Activated T-cell treated with anti-CD3 and anti-CD28 coated beads for 24 hours (primary cell): ENCODE data around the gene AP2S1.
"Not testable (repeated sequence)": the region's sequence is repeated elsewhere in the genome, so short reads cannot be mapped to it uniquely, and the experiment has no call there.

Experiments used
- DNase-seq: peaks from one replicate; pipeline ENCODE4 v3.0.0-alpha.2; 2020; ENCODE audit warnings: low read depth

Gene AP2S1

GRCh38 chr19:46804432-46804831, 46.2 kb downstream of the AP2S1 start:
- DNase-seq: not testable (repeated sequence)

GRCh38 chr19:46803555-46803954, 47.1 kb downstream of the AP2S1 start:
- no peak for DNase-seq

- no peak for DNase-seq
These were observed 48.5 kb downstream of the AP2S1 start for GRCh38 chr19:46802152-46802551.

- no peak for DNase-seq
These were observed 51.9 kb downstream of the AP2S1 start for GRCh38 chr19:46798713-46799112.

- DNase-seq: no peak
These were observed 52.8 kb downstream of the AP2S1 start for GRCh38 chr19:46797881-46798280.

- no peak for DNase-seq
These were observed 58.7 kb downstream of the AP2S1 start for GRCh38 chr19:46791944-46792343.

- no peak for DNase-seq
These were observed 61.3 kb downstream of the AP2S1 start for GRCh38 chr19:46789371-46789770.

GRCh38 chr19:46788968-46789338, 61.7 kb downstream of the AP2S1 start:
- no peak for DNase-seq

GRCh38 chr19:46788262-46788967, 62.2 kb downstream of the AP2S1 start, which contains the start of gene SLC1A5:
Gene SLC1A5 (minus strand): TSS chr19:46788594. CDS start chr19:46787965, 629 bp downstream.
- DNase-seq: peak; percentile 99
